Non-pigmented ciliary epithelial cell (primary cell): Measurements from ENCODE around the gene SRGAP1.
"Not testable (repeated sequence)": the region's sequence is repeated elsewhere in the genome, so short reads cannot be mapped to it uniquely, and the experiment has no call there.

Experiments used
- DNase-seq: peaks from one replicate; pipeline ENCODE4 v3.0.0-alpha.2; 2010; ENCODE audit warnings: low read depth

SRGAP1 gene

GRCh38 chr12:64171715-64172114 is 327.2 kb downstream of the SRGAP1 start:
- DNase-seq: no peak

- no peak for DNase-seq
These were observed 327.9 kb downstream of the SRGAP1 start for GRCh38 chr12:64172143-64172970.

- DNase-seq: no peak
These were observed 329.0 kb downstream of the SRGAP1 start for GRCh38 chr12:64173456-64173855.

- no peak for DNase-seq
These were observed 330.9 kb downstream of the SRGAP1 start for GRCh38 chr12:64175254-64175945.

- DNase-seq: no peak
These were observed 332.5 kb downstream of the SRGAP1 start for GRCh38 chr12:64177001-64177400.

- DNase-seq: peak; percentile 85
These were observed 333.6 kb downstream of the SRGAP1 start for GRCh38 chr12:64178122-64178521.

GRCh38 chr12:64180951-64181350 is 336.5 kb downstream of the SRGAP1 start:
- no peak for DNase-seq

- DNase-seq: peak; percentile 96
These were observed 337.2 kb downstream of the SRGAP1 start for GRCh38 chr12:64181430-64182291.

- DNase-seq: no peak
These were observed 339.7 kb downstream of the SRGAP1 start for GRCh38 chr12:64184216-64184615.

GRCh38 chr12:64186789-64187188 is 342.3 kb downstream of the SRGAP1 start:
- no peak for DNase-seq

GRCh38 chr12:64187370-64187769 is 342.9 kb downstream of the SRGAP1 start:
- no peak for DNase-seq

GRCh38 chr12:64187794-64188193 is 343.3 kb downstream of the SRGAP1 start:
- no peak for DNase-seq

- no peak for DNase-seq
These were observed 345.0 kb downstream of the SRGAP1 start for GRCh38 chr12:64189530-64189929.

- no peak for DNase-seq
These were observed 345.6 kb downstream of the SRGAP1 start for GRCh38 chr12:64190140-64190539.

GRCh38 chr12:64192644-64193444 is 348.3 kb downstream of the SRGAP1 start:
- no peak for DNase-seq

- no peak for DNase-seq
These were observed 349.4 kb downstream of the SRGAP1 start for GRCh38 chr12:64193931-64194330.

- DNase-seq: no peak
These were observed 350.0 kb downstream of the SRGAP1 start for GRCh38 chr12:64194333-64195149.

- not testable (repeated sequence) for DNase-seq
These were observed 351.3 kb downstream of the SRGAP1 start for GRCh38 chr12:64195841-64196240.

GRCh38 chr12:64203036-64203435 is 358.5 kb downstream of the SRGAP1 start:
- DNase-seq: no peak

GRCh38 chr12:64203775-64204174 is 359.3 kb downstream of the SRGAP1 start:
- no peak for DNase-seq

GRCh38 chr12:64205542-64205941 is 361.0 kb downstream of the SRGAP1 start:
- no peak for DNase-seq
